ENCODE data around the gene ATAD3C. TPM values are rescaled to one million over a fixed set of nuclear protein-coding genes. Genes with fewer than 3 reads are reported as not detected.
"Not testable (repeated sequence)": the region's sequence is repeated elsewhere in the genome, so short reads cannot be mapped to it uniquely, and the experiment has no call there.

Gene ATAD3C
- total RNA-seq, 1 donor from 2014 or later, result 0.27 TPM

DNA sequence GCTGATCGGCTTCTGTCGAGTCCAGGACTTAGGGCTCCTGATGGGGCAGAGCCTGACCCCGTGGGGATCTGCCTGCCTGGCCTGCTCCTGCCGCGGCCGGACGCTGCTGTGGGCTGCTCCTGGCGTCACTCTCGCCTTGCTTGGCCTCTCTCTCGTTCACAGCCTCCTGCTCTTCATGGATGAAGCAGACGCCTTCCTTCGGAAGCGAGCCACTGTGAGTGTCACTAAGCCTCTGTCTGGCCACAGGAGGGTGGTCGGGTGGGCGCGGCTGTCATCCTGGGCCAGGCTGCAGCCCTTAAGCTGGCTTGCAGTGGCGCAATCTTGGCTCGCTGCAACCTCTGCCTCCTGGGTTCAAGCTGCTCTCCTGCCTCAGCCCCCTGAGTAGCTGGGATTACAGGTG lies 38.2 kb downstream of the ATAD3C start:
- Mint-ChIP-seq H3K4me3 (ENCODE audit: unreplicated experiment) (no peak overlapping the region), H3K27ac (ENCODE audit: unreplicated experiment) (no peak overlapping the region), H3K27me3 (ENCODE audit: unreplicated experiment) (no peaks in the 10 kb centered on the region), H3K4me1 (ENCODE audit: unreplicated experiment) (no peaks in the 10 kb centered on the region), H3K9me3 (ENCODE audit: unreplicated experiment) (no peaks in the 10 kb centered on the region), H3K36me3 (ENCODE audit: unreplicated experiment) (peaks cover 28% of the 10 kb centered on the region)
- TF ChIP-seq, protein P1, sequence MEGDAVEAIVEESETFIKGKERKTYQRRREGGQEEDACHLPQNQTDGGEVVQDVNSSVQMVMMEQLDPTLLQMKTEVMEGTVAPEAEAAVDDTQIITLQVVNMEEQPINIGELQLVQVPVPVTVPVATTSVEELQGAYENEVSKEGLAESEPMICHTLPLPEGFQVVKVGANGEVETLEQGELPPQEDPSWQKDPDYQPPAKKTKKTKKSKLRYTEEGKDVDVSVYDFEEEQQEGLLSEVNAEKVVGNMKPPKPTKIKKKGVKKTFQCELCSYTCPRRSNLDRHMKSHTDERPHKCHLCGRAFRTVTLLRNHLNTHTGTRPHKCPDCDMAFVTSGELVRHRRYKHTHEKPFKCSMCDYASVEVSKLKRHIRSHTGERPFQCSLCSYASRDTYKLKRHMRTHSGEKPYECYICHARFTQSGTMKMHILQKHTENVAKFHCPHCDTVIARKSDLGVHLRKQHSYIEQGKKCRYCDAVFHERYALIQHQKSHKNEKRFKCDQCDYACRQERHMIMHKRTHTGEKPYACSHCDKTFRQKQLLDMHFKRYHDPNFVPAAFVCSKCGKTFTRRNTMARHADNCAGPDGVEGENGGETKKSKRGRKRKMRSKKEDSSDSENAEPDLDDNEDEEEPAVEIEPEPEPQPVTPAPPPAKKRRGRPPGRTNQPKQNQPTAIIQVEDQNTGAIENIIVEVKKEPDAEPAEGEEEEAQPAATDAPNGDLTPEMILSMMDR (IDR thresholded peaks at IDR 0.05), result no peak
- no peak for DNase-seq (ENCODE audit: extremely low spot score, unreplicated experiment)

DNA sequence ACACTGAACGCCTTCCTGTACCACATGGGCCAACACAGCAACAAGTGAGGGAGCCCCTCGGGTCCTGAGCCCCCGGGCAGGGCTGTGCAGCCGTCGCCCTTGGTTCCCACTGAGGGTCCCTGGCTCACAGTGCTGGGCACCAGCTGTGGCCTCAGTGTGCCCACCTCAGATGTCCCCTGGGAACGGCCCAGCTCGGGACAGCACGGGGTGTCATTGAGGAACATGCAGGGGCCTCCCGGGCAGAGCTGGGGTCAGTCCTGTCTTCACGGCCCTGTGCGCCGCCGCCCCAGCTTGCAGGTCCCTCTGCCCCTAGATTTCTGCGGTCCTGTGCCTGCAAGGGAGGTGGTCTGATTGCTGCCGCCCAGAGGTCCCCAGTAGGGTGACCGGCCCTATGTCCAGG lies 39.7 kb downstream of the ATAD3C start:
- no peak for DNase-seq (ENCODE audit: extremely low spot score, unreplicated experiment)
- Mint-ChIP-seq H3K4me1 (ENCODE audit: unreplicated experiment) (no peaks in the 10 kb centered on the region), H3K9me3 (ENCODE audit: unreplicated experiment) (no peaks in the 10 kb centered on the region), H3K36me3 (ENCODE audit: unreplicated experiment) (peaks cover 38% of the 10 kb centered on the region), H3K27me3 (ENCODE audit: unreplicated experiment) (no peaks in the 10 kb centered on the region), H3K27ac (ENCODE audit: unreplicated experiment) (no peak overlapping the region), H3K4me3 (ENCODE audit: unreplicated experiment) (no peak overlapping the region)
- TF ChIP-seq, protein P1 (IDR thresholded peaks at IDR 0.05), result no peak

DNA sequence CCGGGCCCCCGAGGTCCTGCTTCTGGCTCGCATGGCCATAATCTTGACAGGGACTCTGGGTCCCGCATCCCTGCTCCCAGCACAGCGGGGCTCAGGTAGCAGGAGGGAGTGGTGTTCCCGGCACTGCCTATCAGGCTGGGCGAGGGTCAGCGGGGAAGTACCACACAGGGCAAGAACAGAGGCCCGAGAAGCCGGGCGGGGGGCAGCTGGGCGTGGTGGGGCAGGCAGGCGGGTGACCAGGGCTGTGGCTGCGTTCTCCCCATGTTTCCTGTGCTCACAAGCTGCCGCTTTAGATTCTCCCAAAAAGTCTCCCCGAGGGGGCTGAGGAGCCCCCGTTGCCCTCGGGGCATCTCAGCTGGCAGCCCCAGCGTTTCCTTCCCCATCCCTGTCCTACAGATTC lies 40.4 kb downstream of the ATAD3C start:
- H3K4me3 Mint-ChIP-seq (ENCODE audit: unreplicated experiment), result no peak overlapping the region
- H3K36me3 Mint-ChIP-seq (ENCODE audit: unreplicated experiment), result peaks cover 38% of the 10 kb centered on the region
- no peaks in the 10 kb centered on the region for H3K27me3 Mint-ChIP-seq (ENCODE audit: unreplicated experiment)
- no peak for DNase-seq (ENCODE audit: extremely low spot score, unreplicated experiment)
- no peaks in the 10 kb centered on the region for H3K9me3 Mint-ChIP-seq (ENCODE audit: unreplicated experiment)
- H3K27ac Mint-ChIP-seq (ENCODE audit: unreplicated experiment), result no peak overlapping the region
- no peaks in the 10 kb centered on the region for H3K4me1 Mint-ChIP-seq (ENCODE audit: unreplicated experiment)
- TF ChIP-seq, protein P1 (IDR thresholded peaks at IDR 0.05), result no peak

DNA sequence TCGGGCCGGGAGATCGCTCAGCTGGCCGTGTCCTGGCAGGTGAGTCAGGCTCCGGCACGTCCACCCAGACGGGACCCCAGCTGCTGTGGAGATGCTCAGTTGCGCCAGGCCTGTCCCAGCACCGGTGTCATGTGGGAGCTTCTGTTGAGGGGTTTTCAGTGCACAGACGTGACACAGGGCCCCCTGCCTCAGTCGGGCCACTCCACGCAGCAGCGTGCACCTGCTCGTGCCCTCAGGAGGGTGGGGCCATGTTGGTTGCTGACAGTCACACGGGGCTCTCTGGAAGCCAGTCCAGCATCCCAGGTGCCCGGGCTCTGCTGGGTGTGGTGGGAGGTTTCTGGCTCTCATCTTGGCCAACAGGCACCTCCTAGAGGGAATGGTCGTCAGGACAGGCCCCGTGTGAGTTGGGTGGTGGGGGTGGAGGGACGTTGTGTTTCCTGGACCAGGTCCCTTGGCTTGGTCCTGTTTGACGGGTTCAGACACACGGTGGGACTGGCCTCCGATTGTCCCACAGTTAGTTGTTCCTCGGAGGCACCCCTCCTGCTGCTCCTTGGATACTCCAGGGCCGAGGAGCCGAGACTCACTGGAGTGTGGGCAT lies 41.2 kb downstream of the ATAD3C start:
- Mint-ChIP-seq H3K9me3 (ENCODE audit: unreplicated experiment) (no peaks in the 10 kb centered on the region), H3K36me3 (ENCODE audit: unreplicated experiment) (peaks cover 38% of the 10 kb centered on the region), H3K27me3 (ENCODE audit: unreplicated experiment) (no peaks in the 10 kb centered on the region), H3K4me3 (ENCODE audit: unreplicated experiment) (no peak overlapping the region), H3K27ac (ENCODE audit: unreplicated experiment) (no peak overlapping the region), H3K4me1 (ENCODE audit: unreplicated experiment) (no peaks in the 10 kb centered on the region)
- DNase-seq (ENCODE audit: extremely low spot score, unreplicated experiment), result no peak
- TF ChIP-seq, protein P1 (IDR thresholded peaks at IDR 0.05), result no peak

DNA sequence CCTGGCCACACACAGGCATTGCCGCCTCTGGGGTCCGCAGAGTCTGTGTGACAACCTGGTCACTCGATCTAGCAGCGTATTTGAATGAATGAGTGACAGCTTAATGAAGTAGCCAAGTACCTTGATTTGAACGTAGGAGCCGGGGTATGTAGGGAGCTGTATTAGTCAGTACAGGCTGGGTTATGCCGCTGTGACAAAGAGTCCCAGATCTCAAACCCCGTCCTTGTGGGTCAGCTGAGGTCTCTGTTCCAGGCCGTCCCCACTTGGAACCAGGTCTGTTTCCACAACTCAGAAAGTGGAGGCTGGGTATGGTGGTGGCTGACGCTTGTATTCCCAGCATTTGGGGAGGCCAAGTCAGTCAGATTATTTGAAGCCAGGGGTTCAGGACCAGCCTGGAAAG lies 42.1 kb downstream of the ATAD3C start:
- Mint-ChIP-seq H3K27ac (ENCODE audit: unreplicated experiment) (no peak overlapping the region), H3K27me3 (ENCODE audit: unreplicated experiment) (no peaks in the 10 kb centered on the region), H3K9me3 (ENCODE audit: unreplicated experiment) (no peaks in the 10 kb centered on the region), H3K4me1 (ENCODE audit: unreplicated experiment) (no peaks in the 10 kb centered on the region), H3K36me3 (ENCODE audit: unreplicated experiment) (peaks cover 38% of the 10 kb centered on the region), H3K4me3 (ENCODE audit: unreplicated experiment) (no peak overlapping the region)
- no peak for DNase-seq (ENCODE audit: extremely low spot score, unreplicated experiment)
- TF ChIP-seq, protein P1 (IDR thresholded peaks at IDR 0.05), result no peak

DNA sequence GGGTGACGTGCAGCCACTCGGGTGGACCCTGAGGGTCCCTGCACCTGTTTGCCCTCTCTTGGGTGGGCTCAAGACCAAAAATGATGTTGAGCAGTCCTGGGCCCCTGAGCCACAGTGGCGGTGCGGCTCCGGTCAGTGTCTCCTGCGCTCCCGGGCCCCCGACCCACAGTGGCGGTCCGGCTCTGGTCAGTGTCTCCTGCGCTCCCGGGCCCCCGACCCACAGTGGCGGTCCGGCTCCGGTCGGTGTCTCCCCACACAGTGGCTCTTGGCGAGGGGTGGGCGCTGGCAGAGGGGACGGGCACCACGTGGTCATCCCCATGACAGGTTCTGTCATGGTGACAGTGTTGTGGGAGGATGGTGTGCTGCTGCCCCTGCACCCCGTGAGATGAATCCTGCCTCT lies 44.8 kb downstream of the ATAD3C start:
- not testable (repeated sequence) for DNase-seq (ENCODE audit: extremely low spot score, unreplicated experiment); H3K27ac Mint-ChIP-seq (ENCODE audit: unreplicated experiment); H3K4me1 Mint-ChIP-seq (ENCODE audit: unreplicated experiment); H3K4me3 Mint-ChIP-seq (ENCODE audit: unreplicated experiment); H3K9me3 Mint-ChIP-seq (ENCODE audit: unreplicated experiment); H3K27me3 Mint-ChIP-seq (ENCODE audit: unreplicated experiment)
- peaks cover 32% of the 10 kb centered on the region for H3K36me3 Mint-ChIP-seq (ENCODE audit: unreplicated experiment)

DNA sequence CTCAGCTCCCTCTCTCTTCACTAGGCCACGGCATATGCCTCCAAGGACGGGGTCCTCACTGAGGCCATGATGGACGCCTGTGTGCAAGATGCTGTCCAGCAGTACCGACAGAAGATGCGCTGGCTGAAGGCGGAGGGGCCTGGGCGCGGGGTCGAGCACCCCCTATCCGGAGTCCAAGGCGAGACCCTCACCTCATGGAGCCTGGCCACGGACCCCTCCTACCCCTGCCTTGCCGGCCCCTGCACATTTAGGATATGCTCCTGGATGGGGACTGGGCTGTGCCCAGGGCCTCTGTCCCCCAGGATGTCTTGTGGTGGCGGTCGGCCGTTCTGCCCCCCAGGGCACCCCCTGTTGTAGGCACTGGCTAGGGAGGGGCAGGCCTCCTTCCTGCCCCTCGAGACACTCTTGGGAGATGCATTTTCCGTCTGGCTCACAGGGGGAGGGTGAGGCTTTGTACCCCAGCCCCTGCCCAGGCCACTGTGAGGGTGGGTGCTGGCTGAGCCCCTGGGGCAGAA lies 46.0 kb downstream of the ATAD3C start:
- not testable (repeated sequence) for H3K27me3 Mint-ChIP-seq (ENCODE audit: unreplicated experiment); DNase-seq (ENCODE audit: extremely low spot score, unreplicated experiment); H3K27ac Mint-ChIP-seq (ENCODE audit: unreplicated experiment); H3K4me3 Mint-ChIP-seq (ENCODE audit: unreplicated experiment); H3K4me1 Mint-ChIP-seq (ENCODE audit: unreplicated experiment); H3K9me3 Mint-ChIP-seq (ENCODE audit: unreplicated experiment)
- H3K36me3 Mint-ChIP-seq (ENCODE audit: unreplicated experiment), result peaks cover 23% of the 10 kb centered on the region

All from osteocyte (in vitro differentiated cells).